ENCODE data around the gene SOSTDC1. TPM values are rescaled to one million over a fixed set of nuclear protein-coding genes. Genes with fewer than 3 reads are reported as not detected.
"Not testable (repeated sequence)": the region's sequence is repeated elsewhere in the genome, so short reads cannot be mapped to it uniquely, and the experiment has no call there.

Gene SOSTDC1
- total RNA-seq, 1 donor from 2014 or later, result not detected

DNA sequence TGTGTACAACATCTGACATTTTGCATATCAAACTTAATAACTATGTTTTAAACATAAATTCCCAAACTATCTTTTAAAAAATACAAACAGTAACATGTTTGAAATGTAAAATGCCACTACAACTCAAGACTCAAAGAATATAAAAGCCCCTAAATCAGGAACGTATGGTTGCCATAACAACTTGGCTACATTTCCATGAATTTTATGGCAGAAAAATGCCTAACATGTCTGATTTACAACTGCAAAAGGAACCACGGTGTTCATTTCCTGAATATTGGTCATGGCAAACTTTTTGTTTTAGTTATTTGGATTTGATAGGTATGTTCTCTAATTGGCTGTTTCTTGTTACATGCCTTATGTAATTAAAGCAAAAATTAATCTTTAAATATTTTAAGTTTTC lies 2.0 kb downstream of the SOSTDC1 start:
- DNase-seq (ENCODE audit: low read depth), result no peak

DNA sequence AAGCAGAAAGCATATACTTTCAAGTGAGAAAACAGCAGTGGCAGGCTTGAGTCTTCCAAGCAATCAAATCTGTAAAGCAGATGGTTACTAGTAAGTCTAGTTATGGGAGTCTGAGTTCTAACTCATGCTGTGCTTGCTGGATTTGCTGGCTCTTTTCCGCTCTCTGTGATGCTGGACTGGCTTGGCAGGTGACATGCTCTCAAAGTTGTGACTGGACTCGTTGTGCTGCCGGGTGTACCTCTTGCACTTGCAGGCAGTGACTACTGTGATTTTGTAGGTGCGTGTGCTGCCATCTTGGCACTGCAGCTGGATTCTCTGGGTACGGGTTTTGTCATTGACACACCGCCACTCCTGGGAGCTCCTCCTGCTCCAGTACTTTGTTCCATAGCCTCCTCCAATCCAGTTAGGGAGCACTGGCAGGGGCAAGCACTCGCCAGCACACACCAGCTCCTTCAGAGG lies 3.1 kb downstream of the SOSTDC1 start:
- no peak for DNase-seq (ENCODE audit: low read depth)

DNA sequence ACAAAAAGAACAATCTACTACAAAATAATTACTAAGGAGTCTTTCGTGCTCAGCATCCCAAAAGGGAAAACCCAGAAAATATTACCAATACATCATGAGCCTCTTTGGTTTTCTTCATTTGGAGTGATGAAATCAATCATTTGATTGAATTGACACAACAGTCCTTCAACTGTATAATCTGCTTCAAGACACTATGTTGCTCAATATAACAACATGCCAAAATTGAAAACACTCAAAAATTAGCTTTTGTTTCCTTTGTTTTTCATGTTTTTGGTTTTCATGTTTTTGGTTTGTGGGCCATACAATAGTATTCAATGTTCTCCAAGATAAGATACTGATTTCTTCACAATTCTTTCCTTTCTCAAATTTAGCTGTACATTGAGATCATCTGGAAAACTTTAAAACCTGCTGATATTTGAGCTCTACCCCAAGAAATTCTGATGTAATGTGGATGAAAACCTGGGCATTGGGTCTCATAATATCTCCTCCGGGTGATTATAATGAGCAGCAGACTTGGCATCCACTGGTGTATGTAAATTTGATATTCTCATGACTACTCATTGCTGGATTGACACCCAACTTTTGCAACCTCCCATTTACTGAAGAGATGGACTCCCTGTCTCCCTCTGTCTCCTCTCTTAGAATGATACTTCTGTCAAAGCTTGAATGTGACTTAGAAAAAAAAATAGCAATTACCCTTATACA lies 4.6 kb downstream of the SOSTDC1 start:
- no peak for DNase-seq (ENCODE audit: low read depth)

DNA sequence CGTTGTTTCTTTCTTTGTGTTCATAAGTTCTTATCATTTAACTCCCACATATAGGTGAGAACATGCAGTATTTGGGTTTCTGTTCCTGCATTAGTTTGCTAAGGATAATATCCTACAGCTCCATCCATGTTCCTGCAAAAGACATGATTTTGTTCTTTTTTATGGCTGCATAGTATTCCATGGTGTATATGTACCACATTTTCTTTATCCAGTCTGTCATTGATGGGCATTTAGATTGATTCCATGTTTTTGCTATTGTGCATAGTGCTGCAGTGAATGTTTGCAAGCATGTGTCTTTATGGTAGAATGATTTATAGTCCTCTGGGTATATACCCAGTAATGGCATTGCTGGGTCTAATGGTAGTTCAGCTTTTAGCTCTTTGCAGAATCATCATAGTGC lies 9.2 kb downstream of the SOSTDC1 start:
- not testable (repeated sequence) for DNase-seq (ENCODE audit: low read depth)

DNA sequence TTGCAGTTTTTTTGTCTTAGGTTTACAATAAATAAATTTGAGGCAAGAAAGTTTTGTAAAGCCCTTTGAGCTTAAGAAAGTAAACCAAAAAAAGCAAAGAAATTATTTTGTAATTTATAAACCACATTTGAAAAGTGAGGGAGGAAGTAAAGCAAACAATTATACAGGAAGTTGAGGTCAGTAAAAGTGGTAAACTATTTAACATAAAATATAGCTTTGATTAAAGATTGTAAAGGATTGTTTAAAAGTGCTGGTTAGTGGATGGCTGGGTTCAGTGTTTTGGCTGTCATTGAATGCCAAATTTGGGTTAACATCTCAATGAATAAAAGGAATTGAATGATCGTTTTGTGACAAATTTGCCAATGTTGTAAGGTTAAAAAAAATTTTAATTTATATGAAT lies 9.9 kb downstream of the SOSTDC1 start:
- no peak for DNase-seq (ENCODE audit: low read depth)

DNA sequence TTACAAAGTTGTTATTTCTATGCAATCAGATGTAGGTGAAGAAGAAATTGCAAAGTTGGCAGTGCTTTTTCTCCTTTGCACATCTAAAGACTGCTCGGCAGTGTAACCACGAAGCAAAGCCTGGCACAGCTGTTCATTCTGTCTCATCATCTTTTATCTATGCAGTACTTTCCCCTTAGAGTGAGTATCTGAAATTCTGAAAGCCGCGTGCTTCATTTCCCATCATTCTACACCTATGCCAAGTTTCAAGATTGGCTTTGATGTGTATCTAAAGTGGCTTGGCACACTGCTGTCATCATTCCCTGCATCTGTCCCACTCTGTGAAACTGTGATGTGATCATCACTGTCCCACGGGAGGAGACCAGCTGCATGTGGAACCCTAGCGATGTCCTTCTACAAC lies 15.2 kb downstream of the SOSTDC1 start:
- peak; percentile 56 for DNase-seq (ENCODE audit: low read depth)

DNA sequence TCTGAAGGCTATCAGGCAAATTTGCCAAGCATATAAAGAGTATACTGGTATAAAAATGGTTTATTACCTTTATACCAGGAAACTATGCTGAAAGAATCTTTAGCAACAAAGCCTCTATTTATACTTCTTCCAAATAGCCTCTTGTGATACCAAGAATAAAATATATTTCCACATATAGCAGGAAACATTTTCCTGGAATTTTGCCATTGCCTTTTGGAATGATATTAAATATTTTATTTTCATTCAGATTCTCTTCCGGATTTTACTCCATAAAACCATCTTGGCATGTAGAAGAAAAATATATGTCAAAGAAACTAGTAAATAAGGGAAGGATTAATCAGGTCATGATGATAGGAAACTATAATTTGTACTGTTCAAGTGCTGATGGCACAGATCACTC lies 17.7 kb downstream of the SOSTDC1 start:
- DNase-seq (ENCODE audit: low read depth), result no peak

DNA sequence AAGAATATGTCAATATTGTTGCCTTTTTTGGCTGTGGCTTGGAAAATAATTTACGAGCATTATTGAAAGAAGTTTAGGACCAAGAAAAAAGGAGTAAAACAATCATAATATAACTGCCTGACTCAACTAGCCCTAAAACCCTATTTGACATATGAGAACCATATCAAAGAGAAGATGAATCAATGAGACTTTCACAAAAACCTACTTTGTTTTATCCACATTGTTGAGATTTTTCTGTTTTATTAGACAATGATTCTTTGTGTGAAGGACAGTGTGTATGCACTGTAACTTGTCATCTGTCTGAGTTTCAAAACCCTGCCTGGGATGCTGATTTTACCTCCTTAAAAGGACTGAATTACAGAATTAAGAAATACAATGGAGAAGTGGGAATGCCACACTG lies 19.0 kb downstream of the SOSTDC1 start:
- no peak for DNase-seq (ENCODE audit: low read depth)

DNA sequence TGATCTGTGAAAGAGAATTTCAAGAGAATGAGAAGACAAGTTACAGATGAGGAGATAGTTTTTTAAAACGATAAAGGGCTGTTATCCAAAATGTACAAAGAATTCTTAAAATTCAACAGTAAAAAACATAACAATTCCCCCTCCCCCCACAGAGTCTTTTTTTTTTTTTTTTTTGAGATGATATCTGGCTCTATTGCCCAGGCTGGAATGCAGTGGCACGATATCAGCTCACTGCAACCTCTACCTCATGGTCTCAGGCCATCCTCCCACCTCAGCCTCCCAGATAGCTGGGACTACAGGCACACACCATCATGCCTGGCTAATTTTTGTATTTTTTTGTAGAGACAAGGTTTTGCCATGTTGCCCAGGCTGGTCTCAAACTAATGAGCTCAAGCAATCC lies 21.7 kb downstream of the SOSTDC1 start:
- not testable (repeated sequence) for DNase-seq (ENCODE audit: low read depth)

DNA sequence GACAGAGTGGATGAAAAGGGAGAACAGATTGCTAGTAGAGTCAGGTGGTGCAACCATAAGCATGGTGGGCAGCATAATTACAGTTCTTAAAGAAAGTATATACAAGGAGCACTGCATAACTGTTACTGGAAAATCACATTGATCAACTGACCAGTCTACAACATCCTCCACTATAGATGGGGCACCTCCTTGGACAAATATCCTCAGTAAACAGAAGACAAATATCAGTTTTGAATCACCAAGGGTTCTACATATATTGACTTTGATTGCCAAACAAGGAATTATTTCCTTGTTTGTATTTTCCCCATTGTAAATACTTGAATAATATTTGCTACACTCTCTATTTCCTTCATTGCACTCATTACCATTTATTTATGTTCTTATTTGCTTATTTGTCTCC lies 26.6 kb downstream of the SOSTDC1 start:
- DNase-seq (ENCODE audit: low read depth), result no peak

DNA sequence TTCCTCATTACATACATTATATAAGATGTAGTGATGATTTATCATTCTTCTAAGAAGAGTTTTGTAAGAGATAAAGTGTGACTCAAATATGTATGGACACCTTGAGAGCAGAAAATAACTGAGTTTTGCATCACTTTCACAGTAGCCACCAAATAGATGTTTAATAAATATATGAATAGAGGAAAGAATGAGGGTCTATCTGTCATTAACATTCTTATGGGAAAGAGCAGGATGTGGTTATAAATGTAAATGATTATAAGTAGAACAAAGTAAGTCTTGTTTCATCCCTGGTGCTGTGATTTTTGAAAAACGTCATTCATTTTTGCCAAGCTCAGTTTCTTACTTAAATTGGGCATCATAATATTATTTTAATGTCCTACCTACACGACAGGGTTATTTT lies 29.2 kb downstream of the SOSTDC1 start:
- no peak for DNase-seq (ENCODE audit: low read depth)

DNA sequence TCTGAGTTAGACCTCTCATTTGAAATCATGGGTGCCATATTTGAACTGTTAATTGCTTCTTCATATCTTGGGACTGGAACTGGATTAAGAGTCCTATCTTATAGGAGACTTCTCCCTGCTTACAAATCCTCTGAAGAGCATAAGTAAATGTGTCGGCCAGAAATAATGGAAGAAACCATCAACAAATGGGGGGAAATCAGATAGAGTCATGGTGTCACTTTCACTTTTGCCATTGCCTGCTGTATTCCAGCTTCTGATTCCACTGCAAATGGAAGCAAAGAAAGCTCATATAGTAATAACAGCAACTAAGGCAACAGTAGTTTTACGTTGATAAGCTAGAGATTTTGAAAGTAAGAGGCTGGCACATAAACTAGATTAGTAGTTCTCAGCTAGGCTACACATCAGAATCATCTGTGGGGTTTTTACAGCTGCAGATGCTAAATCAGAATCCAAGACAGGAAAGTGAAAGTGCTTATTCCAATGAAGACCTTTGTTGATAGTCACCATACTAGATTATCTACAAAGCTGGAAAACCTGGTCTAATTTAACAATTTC lies 31.9 kb downstream of the SOSTDC1 start:
- no peak for DNase-seq (ENCODE audit: low read depth)

DNA sequence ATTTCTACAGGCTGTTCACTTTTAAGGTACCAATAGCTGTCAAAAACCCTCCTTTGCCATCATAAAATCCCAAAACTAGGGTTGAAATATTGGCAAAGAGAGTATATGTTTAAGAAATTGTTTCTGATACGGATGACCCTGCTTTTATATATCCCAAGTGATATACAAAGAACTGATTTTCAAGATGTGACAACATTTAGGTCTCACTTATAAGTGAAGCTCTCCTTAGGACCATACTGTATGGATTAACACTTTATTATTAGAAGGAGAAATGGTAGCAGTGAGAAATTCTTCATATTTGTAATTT lies 33.2 kb downstream of the SOSTDC1 start:
- DNase-seq (ENCODE audit: low read depth), result no peak

DNA sequence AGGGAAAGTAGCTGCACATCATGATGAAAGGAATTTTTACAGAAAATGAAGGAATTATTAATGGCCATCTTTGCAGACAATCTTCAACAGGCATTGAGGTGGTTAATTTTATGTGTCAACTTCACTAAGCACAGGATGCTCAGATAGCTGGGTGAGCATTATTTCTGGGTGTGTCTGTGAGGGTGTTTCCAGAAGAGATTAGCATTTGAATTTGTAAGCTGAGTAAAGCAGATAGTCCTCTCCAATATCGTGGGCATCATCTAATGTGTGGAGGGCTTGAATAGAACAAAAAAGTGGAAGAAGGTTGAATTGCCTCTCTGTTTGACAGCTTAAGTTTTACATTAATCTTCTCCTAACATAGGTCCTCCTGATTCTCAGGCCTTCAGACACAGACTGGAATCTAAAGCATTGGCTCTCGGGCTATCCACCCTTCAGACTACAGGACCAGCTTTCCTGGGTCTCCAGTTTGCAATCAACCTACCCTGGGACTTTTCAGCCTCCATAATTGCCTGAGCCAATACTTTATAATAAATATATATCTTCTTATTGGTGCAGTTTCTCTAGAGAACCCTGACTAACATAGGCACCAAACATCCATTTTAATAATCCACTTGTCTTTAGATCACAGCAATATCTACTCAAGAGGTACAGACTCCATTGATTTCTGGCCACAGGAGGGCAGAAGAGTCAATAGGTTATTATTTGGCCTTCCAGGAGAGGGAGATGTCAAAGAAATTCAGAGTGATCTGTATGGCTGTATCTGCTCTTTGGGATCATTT lies 33.7 kb downstream of the SOSTDC1 start:
- peak; percentile 70 for DNase-seq (ENCODE audit: low read depth)

DNA sequence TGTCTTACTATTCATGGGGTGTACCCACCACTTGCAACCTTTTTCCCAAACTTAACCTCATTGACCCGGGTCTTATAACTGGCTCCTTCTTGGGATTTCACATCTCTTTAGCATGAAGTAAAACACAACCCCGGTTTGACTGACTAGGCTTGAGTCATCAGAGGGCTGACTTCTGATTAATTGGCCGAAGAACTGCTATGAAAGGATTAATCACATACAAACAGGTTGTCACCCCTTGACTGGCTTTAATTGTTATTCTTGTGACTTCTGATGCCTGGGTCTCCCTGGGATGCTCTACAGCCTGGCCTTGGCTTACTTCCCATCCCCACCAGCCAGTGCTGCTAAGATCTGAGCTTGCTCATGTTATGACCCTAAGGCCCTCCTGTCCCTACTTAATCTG lies 35.4 kb downstream of the SOSTDC1 start:
- DNase-seq (ENCODE audit: low read depth), result no peak

DNA sequence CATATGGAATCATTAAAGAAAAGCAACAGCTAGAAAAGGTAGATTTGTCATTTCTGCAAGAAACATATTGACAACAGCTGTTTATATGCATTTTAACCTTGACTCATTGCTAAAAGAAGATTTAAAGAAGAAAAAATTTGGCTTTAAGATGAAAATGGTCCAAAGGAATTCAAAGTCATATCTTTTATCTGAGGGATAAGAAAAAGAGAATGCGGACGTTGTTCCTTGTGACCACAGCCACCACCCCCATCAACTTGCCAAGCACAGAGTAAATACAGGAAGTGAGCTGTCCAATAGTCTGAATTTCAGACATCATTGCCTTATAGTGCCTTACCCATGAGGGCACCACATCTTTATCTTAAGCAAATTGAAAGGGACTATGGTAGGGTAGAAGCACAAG lies 36.9 kb downstream of the SOSTDC1 start:
- no peak for DNase-seq (ENCODE audit: low read depth)

DNA sequence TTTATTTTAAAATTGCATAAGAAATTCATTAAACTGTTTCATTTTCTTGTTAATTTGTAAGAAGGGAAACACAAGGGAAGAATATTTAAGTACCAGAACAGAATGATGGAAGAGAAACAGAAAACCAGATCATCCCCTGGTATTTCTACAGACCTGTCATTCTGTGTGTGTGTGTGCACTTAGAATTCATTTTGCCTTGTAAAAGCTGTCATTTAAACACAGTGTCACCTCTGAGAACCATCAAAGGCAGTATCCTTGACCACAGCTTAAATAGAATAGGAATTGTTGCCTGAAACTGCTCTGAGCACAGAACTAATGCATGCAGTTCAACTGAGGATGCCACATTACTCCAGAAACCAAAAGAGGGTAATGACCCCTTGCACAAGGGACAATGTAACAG lies 37.4 kb downstream of the SOSTDC1 start:
- no peak for DNase-seq (ENCODE audit: low read depth)

DNA sequence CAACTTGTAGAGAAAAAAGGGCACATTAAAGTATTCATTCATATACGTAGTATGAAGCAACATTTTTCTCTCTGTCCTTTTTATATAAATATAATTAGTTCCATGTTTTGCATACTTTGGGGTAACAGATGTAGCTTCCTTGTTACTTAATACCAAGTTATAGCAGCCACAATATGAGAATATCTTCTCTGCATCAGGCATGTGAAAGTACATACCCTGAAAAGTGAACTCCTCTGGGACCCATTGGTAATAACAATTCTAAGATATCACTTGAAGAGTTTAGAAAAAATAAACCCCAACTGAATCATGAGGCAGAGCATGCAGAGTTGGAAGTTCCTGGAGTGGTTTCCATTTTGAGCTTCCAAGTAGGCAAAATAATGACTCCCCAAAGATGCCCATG lies 41.8 kb downstream of the SOSTDC1 start:
- no peak for DNase-seq (ENCODE audit: low read depth)

DNA sequence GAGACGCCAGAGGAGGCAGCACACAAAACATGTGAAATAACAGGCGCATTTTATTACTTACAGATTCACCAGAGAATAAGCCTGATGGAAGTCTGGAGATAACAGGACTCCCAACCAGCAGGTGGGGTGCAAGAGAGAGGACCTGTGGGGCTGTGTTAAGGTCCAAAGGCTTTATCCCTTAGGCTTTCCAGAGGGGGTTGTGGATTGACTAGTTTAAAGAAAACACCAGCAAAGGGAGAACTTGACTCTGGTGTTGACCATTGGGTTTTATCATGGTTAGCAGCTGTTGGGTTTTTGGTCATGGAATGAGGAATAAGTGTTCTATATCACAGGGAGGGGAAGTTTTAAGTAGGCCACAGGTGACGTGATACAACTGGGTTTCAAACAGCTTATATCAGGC lies 42.6 kb downstream of the SOSTDC1 start:
- peak; percentile 26 for DNase-seq (ENCODE audit: low read depth)

DNA sequence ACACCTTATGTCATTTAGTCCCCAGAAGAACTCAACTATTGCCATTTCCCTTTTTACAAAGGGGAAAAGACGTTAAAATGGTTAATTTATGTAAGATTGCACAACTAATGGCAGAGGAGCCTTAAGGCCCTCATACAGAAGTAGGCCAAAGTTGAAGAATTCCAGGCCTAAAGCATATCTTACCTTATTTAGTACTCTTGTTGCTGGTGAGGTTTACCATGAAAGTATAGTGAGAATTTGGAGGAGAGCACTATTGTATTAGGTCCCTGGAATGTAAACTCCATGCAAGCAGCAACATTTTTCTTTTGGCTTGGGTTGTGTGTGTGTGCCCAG lies 43.5 kb downstream of the SOSTDC1 start:
- no peak for DNase-seq (ENCODE audit: low read depth)

DNA sequence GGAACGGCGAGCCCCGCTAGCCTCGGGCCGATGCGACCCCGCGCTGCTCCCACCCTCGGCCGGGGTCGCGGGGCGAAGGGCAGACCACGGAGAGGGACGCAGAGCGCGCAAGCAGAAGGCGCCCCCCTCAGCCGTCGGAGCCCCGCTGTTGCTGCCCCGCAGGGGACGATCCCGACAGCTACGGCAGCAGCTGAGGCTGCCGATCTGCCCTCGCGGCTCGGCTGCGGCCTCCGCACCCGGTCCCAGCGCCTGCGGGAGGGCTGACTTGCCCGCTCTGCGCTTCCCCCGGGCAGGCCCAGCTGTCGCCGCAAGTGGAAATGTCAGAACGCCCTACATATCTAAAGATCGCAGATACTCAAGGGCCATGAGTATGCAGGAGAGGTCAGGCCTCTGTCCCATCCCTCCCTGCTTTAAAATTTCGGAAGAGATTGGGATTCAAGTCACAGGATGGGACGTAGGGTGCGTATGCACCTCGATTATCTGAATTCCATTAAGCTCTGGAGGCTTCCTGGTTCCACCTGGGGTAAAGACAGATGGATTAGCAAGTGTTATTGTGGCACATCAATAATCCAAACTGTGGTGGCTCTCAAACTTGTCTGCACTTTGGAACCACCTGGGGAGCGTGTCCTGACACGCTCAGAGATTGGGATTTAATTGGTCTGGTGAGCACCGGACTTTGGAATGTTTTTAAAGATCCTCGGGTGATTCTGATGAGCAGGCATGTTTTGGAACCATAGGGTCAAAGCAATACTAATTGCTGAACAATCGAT lies 44.0 kb downstream of the SOSTDC1 start, which contains the start of gene CRPPA:
Gene CRPPA (minus strand): TSS at position 206 of the 770 bp plus-strand sequence. CDS start 216 bp downstream, outside the sequence.
- DNase-seq (ENCODE audit: low read depth), result peak; percentile 85

All from myocyte (in vitro differentiated cells).